Mucosa of rectum (tissue), 2 donors: ENCODE results near the gene SIRPB2.

Experiments used
- H3K27ac ChIP-seq, 2 donors: one replicate each; pipeline ENCODE4 v1.7.0; 2013; ENCODE audit warnings: inconsistent platforms in 2 of 2, low read depth in 2 of 2, low read length in 2 of 2
- H3K27me3 ChIP-seq, 2 donors: one replicate each; pipeline ENCODE4 v1.7.0; 2013; ENCODE audit warnings: low read length in 2 of 2; ENCODE audit not compliant: control insufficient read depth in 2 of 2, insufficient read depth in 2 of 2
- H3K36me3 ChIP-seq, 2 donors: one replicate each; pipeline ENCODE4 v1.7.0; 2013; ENCODE audit warnings: low read length in 2 of 2; ENCODE audit not compliant: control insufficient read depth in 2 of 2, insufficient read depth in 2 of 2
- H3K4me1 ChIP-seq, 2 donors: one replicate each; pipeline ENCODE4 v1.7.0; 2013; ENCODE audit warnings: low read length in 2 of 2, mild to moderate bottlenecking in 1 of 2; ENCODE audit not compliant: control insufficient read depth in 2 of 2, insufficient read depth in 2 of 2
- H3K4me3 ChIP-seq, 2 donors: one replicate each; pipeline ENCODE4 v1.7.0; 2013; ENCODE audit warnings: low read length in 2 of 2
- H3K9ac ChIP-seq, 2 donors: one replicate each; pipeline ENCODE4 v1.7.0; 2013; ENCODE audit warnings: low read length in 2 of 2, low read depth in 1 of 2, mild to moderate bottlenecking in 1 of 2
- H3K9me3 ChIP-seq, 2 donors: one replicate each; pipeline ENCODE4 v1.7.0; 2013; ENCODE audit warnings: low read length in 2 of 2; ENCODE audit not compliant: control insufficient read depth in 2 of 2
- donor health status: healthy.
- donor health status: Normal muscosa, but diverticular disease.

The SIRPB2 gene

DNA sequence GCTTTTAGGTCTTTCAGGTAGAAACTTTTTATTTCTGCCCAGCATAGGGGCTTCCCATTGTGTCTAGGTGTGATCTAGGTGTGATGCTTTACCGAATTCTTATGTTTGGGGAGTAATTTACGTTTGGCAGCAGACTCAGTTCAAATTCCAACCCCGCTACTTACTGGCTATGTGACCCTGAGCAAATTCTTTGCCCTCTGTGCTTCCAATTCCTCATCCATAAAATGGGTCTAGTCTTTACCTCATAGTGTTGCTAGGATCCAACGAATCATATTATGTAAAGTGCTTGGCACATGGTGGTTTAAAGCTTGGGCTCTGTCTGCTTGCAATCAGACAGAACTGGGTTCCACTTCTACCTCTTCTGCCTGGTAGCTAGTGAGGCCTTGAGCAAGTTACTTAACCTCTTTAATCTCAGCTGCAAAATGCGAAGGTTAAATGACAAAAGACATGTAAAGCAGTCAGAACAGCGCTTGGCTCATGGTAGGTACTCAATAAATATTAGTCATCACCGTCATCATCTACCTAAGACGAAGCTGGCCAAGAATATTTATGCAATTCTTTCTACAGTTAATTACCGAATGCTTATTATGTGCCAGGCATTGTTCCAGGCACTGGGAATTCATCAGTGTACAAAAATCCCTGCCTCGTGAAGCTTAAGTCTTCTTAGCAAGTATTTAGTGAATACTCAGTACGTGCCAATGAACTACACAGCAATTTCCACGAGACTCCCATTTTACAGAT is 25.6 kb downstream of the SIRPB2 start:
- Histone ChIP-seq H3K4me3 (peak overlapping the region; percentile 75 to 83), H3K9me3 (no peaks in the 10 kb centered on the region), H3K9ac (peak overlapping the region; percentile 38 to 81), H3K36me3 (peaks cover 17 to 31% of the 10 kb centered on the region in 2 donors), H3K27ac (peak overlapping the region; percentile 70 to 82), H3K27me3 (no peaks in the 10 kb centered on the region), H3K4me1 (peaks cover 36 to 46% of the 10 kb centered on the region in 2 donors)

DNA sequence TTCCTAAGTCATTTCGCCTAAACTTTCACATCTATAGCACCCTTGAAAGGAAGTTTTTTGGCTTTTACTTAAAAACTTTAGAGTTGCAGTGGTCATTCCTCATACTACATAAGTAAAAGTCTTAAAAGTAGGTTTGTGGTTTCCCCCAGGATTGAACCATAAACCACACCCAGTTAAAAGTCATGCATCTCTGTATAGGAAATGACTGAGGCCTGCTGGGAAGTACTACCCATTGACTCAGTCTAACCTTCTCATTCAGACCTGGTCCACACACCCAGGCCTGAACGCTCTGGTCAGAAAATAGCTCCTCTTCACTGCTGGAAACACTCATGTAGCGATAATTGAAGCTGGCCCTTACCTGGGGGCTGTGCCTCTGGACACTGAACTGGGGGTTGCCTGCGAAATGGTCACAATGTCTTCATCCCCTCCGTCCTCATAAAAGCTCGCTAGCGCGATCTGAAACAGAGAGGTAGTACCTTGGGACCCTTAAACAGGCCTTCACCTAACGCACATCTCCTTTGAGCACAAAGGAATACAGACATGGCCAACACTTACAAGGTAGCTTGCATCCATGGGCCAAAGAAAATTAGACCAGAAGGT is 27.1 kb downstream of the SIRPB2 start:
- no peak overlapping the region for H3K4me3 ChIP-seq
- H3K4me1 ChIP-seq, result peaks cover 26 to 31% of the 10 kb centered on the region in 2 donors
- no peak overlapping the region for H3K9ac ChIP-seq
- H3K9me3 ChIP-seq, result no peaks in the 10 kb centered on the region
- H3K36me3 ChIP-seq, result peaks cover 32 to 46% of the 10 kb centered on the region in 2 donors
- no peak overlapping the region for H3K27ac ChIP-seq
- H3K27me3 ChIP-seq, result no peaks in the 10 kb centered on the region

DNA sequence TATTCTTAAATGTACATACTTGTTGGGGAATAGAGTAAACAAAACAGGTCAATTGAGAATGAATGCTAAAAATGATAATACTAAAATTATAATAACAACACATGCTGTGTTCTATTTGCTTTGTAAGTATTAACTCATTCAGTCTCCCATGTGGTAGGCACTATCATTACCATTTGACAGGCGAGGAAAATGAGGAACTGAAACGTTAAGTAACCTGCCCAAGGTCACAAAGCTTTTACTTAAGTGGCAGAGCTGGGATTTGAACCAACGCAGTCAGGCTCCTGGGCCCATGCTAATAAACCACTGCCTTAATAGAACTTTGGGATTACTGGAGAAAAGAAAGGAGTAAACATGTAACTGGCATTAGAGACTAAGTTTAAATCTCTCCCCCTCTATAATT is 28.4 kb downstream of the SIRPB2 start:
- Histone ChIP-seq H3K9ac (no peak overlapping the region), H3K4me1 (peaks cover 16 to 20% of the 10 kb centered on the region in 2 donors), H3K9me3 (no peaks in the 10 kb centered on the region), H3K27me3 (no peaks in the 10 kb centered on the region), H3K27ac (no peak overlapping the region), H3K4me3 (no peak overlapping the region), H3K36me3 (peaks cover 39 to 50% of the 10 kb centered on the region in 2 donors)

DNA sequence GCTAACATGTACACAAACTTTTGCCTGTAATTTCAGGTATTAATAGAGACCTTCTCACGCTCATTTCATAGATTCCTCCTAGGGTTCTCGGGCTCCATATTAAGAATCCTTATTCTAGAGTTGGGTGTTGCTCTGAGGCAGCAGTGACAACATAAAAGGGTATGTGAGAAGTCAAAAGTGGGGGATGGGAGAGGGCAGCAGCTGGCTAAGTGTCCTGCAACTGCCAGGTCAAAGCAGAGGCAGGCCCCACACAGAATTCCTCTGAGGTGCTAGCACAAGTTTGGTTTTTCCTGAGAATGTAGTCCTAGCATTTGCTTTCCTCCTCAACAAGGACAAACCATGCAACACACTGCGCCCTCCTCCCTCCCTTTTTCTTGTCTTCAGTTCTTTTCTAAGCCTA is 29.2 kb downstream of the SIRPB2 start:
- H3K4me1 ChIP-seq, result peaks cover 10 to 13% of the 10 kb centered on the region in 2 donors
- no peaks in the 10 kb centered on the region for H3K9me3 ChIP-seq
- no peaks in the 10 kb centered on the region for H3K27me3 ChIP-seq
- H3K27ac ChIP-seq, result no peak overlapping the region
- no peak overlapping the region for H3K9ac ChIP-seq
- peaks cover 45 to 56% of the 10 kb centered on the region in 2 donors for H3K36me3 ChIP-seq
- no peak overlapping the region for H3K4me3 ChIP-seq

DNA sequence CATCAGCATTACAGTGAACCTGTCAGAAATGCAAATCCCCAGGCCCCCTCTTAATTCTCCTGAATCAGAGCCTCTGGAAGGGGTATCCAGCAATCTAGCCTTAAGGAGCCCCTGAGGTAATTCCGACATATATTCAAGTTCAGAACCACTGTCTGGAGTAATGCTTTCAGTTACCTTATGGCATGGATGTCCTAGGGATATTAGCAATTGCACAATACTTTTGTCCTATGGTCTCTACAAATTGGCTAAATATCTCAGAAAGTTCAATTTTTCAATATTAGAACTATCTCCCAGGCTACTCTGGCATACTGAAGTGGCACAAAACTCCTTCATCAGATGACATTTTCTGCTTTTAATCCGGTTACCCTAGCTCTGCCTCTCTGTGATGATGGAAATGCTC is 30.9 kb downstream of the SIRPB2 start:
- Histone ChIP-seq H3K4me1 (peaks cover under 1 to 3% of the 10 kb centered on the region in 2 donors), H3K36me3 (peaks cover 58 to 69% of the 10 kb centered on the region in 2 donors), H3K27ac (no peak overlapping the region), H3K9ac (no peak overlapping the region), H3K27me3 (no peaks in the 10 kb centered on the region), H3K9me3 (no peaks in the 10 kb centered on the region), H3K4me3 (no peak overlapping the region)

DNA sequence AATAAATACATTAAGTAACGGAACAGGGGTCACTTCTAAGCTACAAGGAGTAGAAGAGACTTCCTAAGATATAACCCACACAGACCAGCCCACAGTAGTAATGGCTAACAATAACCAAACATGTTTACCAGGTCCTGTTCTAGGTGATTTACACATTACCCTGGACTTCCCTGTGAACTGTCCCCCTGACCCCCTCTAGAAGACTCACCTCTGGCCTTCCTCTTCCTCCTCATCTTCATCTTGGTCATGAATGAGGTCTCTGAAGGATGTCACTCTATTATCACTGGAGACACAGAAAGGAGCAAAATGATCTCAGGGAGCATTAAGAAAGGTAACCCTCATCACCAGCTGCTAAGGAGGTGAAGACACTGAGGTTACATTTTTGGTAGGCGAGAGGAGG is 33.2 kb downstream of the SIRPB2 start:
- Histone ChIP-seq H3K36me3 (peaks cover 67 to 76% of the 10 kb centered on the region in 2 donors), H3K27me3 (no peaks in the 10 kb centered on the region), H3K4me3 (no peak overlapping the region), H3K27ac (no peak overlapping the region), H3K4me1 (no peaks in the 10 kb centered on the region), H3K9ac (no peak overlapping the region), H3K9me3 (no peaks in the 10 kb centered on the region)

DNA sequence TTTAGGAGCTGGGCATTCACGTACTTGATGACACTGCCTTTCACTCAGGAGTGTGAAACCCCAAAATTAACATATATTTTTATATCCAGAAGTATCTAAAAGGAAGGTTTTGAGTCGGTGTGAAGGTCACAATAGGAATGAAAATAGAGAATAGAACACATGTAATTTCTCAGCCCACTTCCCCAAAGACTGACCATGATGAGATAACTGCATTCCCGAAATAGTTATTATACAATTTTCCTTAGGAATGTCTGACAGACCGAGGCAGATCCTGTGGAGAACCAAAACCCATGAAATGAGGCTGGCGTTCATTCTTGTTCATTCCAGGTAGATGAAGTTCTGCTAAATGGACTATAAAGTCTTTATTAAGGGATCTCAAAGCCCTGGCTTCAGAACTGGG is 34.9 kb downstream of the SIRPB2 start:
- H3K27me3 ChIP-seq, result no peaks in the 10 kb centered on the region
- H3K4me3 ChIP-seq, result no peak overlapping the region
- no peak overlapping the region for H3K9ac ChIP-seq
- no peaks in the 10 kb centered on the region for H3K4me1 ChIP-seq
- H3K36me3 ChIP-seq, result peaks cover 83 to 84% of the 10 kb centered on the region in 2 donors
- H3K27ac ChIP-seq, result no peak overlapping the region
- no peaks in the 10 kb centered on the region for H3K9me3 ChIP-seq

DNA sequence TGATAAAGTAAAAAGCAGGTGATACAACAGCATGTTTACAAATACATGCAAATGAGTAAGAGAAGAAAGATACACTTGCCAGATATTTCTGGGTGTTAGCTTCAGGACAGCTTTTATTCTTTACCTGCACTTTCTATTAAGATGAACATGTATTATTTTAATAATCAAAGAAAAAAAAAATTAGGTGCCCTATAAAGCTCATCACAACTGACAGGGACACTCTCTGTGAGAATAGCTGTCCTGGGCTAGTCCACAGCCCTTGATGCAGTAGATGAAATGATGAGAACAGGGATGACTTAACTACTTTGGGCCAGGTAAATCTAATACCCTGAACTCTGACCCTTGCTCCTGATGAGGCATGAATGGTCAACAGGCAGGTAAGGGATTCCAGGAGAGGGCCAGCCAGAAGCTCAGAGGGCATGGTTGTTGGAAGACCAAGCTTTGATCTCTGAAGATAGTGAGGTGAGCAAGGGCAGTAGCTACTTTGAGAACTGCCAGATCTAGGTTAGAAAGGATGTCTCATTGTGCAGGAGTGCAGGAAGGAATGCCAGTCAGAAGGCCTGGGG is 40.2 kb downstream of the SIRPB2 start:
- Histone ChIP-seq H3K36me3 (peaks cover 91 to 95% of the 10 kb centered on the region in 2 donors), H3K9ac (no peak overlapping the region), H3K4me3 (no peak overlapping the region)

DNA sequence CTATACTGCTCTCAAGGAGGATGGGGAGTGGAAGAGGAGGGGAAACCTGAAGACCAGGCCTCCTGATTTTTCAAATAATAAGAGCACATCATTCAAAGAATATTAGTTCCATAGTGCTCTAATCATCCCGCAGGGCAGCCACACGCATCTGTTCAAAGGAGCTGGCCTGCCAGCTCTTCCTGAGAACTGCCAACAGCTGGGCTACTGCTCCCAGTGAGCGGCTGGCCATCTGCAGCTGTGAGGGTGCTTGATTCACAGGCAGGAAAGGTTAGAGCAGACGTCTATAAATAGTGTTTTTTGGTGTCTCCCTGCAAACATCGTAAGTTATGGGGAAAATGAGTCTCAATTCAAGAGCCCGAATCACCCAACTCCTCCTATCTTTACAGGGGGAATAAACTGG is 41.9 kb downstream of the SIRPB2 start:
- Histone ChIP-seq H3K9ac (no peak overlapping the region), H3K4me3 (no peak overlapping the region), H3K27ac (no peak overlapping the region), H3K27me3 (no peaks in the 10 kb centered on the region), H3K9me3 (no peaks in the 10 kb centered on the region), H3K4me1 (no peaks in the 10 kb centered on the region), H3K36me3 (peaks cover 92 to 95% of the 10 kb centered on the region in 2 donors)

More for the DNA sequence above, 40.2 kb downstream of the SIRPB2 start:
- Histone ChIP-seq H3K27ac (no peak overlapping the region), H3K4me1 (no peaks in the 10 kb centered on the region), H3K27me3 (no peaks in the 10 kb centered on the region), H3K9me3 (no peaks in the 10 kb centered on the region)

DNA sequence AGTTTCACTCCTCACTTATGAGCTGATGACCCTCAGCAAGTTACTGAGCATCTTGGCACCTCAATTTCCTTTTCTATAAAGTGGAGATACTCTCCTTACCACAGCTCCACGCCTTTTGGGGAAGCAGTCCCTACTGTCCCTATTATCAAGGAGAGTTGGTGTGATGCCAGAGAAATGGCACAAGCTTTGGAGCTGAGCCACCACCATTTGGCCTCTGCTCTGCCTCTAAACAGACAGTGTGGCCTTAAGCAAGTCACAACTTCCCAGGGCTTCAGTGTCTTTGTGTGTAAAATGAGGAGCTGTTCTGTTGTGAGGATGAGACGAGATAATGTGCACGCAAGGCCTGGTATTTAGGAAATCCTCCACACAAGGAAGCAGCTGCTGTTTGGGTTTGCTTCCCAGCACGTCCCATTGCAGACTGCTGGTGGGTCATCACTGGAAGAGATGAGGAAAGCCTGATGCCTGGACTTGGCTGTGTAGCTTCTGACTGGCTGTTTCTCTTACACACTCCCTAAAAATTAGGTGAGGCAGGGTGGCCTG is 43.1 kb downstream of the SIRPB2 start:
- H3K27ac ChIP-seq, result no peak overlapping the region
- peaks cover 92 to 95% of the 10 kb centered on the region in 2 donors for H3K36me3 ChIP-seq
- H3K4me1 ChIP-seq, result no peaks in the 10 kb centered on the region
- H3K9ac ChIP-seq, result no peak overlapping the region
- no peaks in the 10 kb centered on the region for H3K9me3 ChIP-seq
- no peak overlapping the region for H3K4me3 ChIP-seq
- no peaks in the 10 kb centered on the region for H3K27me3 ChIP-seq
